DMS53 (cell line): ENCODE measurements around the gene CASZ1.
A peak's percentile ranks its signal among the peaks of the same experiment; 100 is the strongest.

Source experiments
- DNase-seq: peaks from one replicate; lab custom pipeline; 2025; lab: John Stamatoyannopoulos, UW

Gene CASZ1

DNA sequence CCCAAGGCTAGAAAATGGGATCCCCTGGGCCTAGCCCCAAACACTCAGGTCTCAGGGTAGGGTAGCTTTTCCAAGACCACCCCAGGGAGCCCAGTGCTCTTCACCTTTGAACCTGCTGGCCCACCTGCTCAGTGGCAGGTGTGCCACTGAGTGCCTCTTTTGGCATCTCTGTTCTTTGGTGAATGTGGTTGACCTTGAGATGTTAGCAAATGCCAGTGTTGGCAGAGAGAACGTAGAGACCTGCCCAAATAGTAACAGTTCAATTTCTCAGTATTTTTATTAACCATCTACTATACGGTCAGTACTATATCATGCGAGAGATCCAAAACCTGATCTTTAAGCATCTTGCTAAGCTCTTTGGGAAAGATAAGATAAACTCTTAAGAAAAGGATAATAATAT lies 193.5 kb downstream of the CASZ1 start:
- DNase-seq, result no peak

DNA sequence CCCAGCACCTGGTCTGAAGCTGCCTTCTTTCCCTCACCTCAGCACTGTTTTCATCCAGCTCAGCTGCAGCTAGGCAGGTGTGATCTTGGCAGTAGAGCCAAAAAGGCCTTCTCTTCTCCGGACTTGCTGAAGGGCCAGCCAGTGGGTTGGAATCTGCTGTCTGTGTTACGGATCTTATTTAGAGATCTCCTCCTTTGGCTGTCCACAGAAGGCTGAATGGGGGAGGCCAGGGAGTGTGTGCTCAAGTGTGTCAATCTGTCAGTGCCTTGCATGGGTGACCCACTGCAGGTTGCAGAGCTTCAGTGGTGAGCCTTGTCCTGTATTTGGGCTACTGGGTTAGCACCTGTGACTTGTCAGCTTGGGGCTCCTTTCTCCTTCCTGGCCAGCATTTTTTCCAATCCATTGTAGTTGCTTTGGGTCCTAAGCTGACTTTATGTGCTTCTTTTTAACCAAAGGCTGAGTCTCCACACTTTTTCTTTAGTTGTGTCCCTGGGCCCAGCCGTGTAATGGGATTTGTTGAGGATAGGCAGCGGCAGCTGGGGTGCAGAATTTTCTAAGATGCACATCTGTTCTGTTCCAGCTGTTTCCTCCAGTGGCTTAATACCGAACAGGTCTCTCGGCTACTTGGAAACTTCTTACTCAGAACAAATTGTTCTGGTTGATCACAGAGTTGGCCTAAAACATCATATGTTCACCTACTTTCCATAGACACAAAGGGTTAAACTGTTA lies 194.9 kb downstream of the CASZ1 start:
- DNase-seq, result no peak

DNA sequence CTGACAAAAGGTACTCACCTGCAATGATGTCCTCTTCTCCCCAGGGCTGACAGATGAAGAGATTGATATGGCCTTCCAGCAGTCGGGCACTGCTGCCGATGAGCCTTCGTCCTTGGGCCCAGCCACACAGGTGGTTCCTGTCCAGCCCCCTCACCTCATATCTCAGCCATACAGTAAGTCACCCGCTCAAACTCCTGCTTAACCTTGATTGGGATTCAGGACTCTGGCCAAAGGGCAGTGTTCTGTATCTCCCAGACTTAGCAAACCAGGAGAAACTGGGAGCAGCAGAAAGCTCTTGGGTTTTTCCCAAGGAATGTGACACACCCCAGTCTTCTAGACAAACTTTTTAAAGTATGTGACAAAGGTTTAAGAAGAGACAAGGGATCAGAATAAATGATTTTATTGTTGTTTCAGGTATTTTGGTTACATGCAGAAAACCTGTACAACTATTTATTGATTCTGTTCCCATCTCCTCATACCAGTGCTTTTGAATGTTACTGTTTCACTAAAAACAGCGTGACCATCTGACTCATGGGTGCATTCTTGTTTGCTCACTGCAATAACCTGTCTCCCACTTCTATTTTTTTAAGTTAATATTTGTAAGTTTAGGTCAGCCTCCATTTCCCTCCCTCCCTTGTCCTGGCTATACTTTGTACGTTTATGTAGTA lies 197.1 kb downstream of the CASZ1 start:
- no peak for DNase-seq

DNA sequence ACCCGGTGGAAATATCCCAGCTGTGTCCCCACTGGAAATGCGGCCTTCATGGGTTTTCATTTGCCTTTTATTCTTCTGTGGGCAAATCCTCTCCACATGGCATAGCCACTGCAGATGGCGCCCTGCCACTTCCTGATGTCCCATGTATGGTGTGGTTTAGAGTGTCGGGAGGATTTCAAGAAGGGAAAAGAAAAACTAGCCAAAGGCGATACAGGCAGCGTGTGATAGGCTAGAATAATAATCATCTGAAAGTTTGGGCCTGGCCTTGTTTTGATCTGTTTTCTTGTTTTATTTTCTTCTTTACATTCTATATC lies 198.1 kb downstream of the CASZ1 start:
- peak; percentile 38 for DNase-seq

DNA sequence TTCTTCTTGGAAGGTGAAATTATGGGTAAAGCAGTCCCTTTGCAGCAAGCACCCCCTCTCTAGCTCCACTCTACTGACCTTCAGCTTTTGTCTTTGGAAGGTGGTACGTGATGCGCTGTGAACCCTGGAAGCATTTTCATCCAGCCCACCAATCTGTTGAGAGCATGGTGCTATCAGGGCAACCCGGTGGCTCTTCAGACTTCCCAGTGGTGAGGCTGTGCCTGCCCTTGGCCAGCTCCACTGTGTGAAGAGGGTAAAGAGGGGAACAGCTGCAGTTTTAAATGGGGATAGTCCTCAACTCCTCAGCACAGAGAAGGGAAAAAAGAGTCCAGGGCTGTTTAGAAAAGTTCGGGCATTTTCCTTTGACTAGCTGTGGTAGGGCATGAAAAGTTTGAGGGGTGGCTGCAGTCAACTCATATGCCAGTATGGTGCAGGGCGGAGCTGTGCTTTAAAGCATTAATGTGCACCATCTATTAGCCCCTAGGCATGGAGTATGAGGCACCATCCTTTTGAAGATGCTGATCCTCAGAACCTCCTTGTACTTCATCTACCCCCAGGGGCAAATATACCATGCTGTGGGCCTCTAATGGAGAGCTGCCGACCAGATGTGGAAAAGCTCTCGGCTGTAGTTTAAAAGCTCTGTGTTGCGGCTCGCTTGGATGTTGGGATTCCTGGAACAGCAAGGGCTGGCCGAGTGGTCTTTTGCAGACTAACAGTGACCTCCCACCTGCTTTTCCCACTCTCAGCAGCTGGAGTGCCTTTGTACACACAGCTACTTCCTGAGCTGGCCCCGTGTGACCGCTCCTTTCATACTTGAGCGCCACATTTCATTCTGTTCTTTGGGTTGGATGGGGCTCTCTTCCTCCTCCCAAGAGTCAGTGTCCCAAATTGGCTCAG lies 198.7 kb downstream of the CASZ1 start:
- no peak for DNase-seq

DNA sequence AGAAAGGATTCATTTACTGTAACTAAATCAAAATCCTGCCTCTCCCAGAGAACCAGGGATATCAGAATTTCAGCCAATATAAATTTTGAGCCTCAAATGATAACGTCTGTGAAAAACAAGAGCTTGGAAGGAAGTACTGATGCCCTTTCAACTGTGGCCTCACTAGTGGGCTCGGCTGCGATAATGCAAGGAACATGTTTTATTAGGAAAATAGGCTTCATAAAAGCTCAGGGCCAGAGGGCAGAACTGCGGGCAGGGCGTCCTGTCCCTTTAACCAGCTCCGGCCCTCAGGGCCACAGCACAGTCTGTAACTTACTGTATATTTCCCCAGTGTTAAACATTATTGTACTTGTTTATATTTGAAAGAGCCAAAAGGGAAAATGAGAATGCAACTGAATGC lies 199.7 kb downstream of the CASZ1 start:
- DNase-seq, result no peak

DNA sequence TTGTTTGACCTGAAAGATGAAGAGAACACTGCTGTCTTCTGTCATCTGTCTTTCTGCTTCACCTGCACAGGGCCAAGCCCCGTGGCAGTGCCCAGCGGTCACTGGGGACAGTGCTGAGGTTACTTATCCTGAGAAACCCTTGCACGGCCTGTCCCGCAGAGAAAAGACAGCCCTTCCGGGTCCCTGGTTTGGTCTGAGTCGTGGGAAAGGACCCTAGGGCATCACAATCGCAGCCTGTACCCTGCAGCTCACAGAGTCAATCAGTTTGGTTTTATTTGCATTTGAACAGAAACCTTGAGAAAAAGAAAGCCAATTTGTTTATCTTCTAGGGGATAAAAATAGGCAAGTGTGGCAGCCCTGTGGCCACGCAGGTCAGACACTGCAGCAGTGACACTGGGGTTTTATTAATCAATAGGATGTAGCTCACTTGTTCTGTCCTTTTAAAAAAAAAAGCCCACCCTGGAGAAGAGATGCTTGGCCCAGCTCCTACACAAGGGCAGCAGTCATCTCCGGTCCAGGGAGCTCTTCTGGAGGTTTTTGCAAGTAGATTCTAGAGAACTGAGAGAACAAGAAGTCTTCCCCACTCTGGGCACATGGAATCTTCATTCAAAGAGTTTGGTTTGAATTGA lies 201.7 kb downstream of the CASZ1 start:
- DNase-seq, result no peak

DNA sequence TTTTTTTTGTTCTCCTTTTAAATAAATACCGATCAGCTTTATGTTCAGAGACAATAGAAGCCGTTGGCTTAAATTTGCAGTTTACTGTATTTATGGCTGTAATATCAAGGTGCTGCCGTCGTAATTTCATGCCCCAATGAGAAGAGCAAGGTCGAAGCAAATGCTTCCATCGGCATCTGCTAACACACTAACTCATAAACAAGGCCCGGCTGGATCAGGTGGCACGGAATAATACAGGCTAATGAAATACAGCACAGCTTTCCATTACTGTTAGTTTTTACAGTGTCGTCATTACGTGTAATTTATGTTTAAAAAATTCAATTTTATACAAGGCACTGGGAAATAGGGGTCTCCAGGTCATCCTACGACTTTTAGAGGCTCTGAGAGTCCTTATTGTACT lies 202.7 kb downstream of the CASZ1 start:
- no peak for DNase-seq

DNA sequence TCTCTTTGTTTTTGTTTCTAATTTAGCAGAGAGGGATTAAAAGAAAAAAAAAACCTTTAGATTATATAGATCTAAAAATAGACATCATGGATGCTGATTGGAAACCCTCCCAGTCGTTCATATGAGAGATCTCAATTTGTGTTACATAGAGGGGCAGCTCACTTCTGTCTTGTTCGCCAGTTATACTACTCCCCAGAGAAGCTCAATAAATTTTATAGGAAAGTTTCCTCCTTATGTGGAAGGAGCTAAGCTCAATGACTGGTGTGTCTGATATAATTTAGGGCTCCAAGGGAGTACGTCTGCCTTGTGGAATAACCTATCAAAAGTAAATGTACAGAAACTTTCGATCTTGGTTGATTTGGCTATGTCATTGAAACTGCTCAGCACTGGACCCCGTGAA lies 204.1 kb downstream of the CASZ1 start:
- no peak for DNase-seq

DNA sequence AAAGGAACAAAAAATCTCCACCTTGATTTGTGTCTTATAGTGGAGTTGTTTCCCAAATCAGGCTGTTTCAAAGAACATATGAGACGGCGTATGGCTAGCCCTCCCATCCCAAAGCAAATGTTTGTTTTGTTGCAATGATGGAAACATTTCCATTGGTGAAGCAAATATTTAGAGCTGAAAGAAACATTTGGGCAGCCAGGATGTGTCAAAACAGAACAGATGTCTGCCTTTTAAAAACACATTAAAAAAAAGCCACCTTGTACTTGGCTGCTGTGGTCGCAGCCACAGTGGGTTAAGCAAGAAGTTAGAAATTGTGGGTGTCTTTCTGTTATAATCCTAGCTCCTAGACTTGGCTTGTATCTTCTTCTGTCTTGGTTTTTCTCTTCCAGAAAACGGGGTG lies 205.4 kb downstream of the CASZ1 start:
- DNase-seq, result no peak

DNA sequence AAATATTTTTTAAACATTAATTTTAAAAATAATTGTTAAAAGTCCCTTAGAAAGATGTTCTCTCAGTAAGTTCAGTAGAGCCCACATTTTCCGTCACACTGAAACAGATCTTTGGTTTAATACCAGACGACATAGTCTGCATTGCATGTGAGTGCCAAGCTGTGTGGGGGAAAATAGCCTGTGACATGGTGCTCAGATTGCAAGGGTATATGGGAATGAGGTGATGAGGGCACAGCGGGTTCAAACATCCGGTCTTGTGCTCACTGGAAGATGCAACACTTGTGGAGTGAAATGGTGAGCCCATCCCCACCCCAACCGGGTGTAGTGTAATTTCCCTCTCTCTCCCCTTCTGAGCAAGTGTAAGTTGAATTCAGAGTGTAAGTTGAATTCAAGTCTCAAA lies 207.4 kb downstream of the CASZ1 start:
- DNase-seq, result no peak

DNA sequence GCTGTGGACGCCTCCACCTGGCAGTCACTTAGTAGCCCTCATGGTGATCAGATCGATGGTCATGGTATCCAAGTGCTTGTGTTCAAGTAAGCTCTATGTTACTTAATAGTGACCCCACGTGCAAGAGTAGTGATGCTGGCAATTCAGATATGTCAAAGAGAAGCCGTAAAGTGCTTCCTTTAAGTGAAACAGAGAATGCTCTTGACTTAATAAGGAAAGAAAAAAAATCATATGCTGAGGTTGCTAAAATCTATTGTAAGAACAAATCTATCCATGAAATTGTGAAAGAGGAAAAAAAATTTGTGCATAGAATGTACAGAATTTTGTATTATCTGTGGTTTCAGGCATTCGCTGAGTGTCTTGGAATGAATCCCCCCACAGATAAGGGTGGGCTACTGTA lies 207.8 kb downstream of the CASZ1 start:
- DNase-seq, result no peak
